Limb (tissue), 2 donors: ENCODE measurements around the gene FMNL2.

Experiments used
- DNase-seq, 2 donors: peaks; one replicate each; pipeline ENCODE4 v3.0.0-alpha.2; 2016; ENCODE audit errors: extremely low spot score in 2 of 2

FMNL2 gene

DNA sequence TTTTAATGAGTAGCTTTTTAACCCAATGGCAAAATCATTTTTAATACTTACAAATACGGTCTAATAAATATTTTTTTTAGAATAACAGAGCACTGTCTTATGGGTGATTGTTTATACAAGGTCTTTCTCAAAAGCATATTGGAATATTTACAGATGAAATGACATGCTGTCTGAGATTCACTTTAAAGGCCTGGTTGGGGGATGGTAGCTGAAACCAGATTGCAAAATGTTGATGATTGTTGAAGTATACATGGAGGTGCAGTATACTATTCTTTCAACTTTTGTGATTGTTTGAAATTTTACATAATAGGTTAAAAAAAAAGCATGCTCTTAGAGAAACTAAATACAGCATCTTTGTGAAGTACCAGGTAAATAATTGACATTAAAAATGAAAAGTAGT, 111.2 kb downstream of the FMNL2 start:
- no peak for DNase-seq

DNA sequence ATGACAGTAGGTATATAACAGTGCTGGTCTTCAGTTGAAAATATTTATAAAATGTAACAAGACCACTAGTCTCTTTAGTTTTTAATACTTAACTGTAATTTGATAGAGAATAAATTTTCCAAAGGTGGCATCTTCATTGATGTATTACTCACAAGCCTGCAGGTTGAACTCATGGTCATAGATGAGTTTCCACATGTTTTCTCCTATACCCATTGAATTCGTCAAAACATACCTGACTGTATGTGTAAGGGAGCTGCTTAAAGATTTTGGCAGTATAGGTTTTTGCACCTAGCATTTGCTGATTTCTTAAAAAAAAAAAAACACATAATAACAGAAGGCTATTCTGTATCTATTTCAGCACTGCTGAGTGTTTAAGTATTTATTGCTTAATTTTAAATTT, 112.9 kb downstream of the FMNL2 start:
- DNase-seq = no peak

DNA sequence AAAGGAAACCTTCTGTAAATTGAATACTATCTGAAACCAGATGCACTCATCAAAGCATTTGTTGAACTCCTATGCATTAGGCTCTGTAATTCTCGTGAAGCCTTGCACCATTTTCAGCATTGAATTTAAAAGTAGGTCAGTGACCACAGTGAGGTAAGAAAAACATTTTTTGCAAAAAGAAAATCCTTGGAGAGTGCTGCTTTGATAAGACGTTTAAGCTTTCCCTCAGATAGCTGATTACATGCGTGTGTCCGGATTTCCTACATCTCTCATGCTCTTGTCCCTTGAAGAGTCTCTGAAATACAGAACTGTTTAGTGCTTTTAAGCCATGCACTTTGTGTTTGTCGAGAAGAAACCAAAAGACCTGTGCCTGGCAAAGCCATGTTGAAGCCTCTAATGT, 113.6 kb downstream of the FMNL2 start:
- no peak for DNase-seq

DNA sequence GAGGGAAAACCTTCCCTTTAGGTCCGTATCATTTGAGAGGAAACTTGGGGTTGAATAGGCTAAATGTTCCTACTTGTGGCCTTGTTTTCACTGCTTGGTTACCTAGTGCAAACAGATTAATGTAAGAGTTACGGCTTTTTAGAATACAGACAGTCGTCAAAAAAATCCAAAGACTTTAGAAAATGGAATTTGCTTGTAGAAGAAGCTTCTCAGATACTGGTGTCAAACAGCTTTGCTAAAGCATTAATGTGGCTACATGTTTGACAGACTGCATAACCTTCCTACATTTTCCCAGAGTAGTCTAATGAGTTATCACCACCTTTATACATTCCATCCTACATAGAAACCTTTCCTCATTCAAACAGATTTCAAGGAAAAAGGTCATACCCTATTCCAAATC, 114.6 kb downstream of the FMNL2 start:
- no peak for DNase-seq

DNA sequence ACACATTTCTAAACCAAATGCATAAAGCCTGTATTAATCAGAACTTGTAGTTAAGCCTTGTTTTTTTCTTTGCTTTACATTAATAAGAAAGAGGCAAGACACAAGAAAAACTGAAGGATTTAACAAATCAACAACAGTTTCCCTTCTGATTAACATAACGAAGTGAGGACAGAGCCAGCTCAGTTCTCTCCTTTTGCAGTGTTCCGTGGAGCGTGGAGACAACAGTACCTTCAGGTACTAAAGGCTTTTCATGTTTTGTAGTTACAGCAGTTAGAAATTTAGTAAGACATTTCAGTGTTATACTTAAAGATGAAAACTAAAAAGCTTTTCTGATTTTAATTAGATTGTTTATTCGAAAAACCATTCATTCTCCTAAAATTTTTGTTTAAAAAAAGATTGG, 115.2 kb downstream of the FMNL2 start:
- no peak for DNase-seq

DNA sequence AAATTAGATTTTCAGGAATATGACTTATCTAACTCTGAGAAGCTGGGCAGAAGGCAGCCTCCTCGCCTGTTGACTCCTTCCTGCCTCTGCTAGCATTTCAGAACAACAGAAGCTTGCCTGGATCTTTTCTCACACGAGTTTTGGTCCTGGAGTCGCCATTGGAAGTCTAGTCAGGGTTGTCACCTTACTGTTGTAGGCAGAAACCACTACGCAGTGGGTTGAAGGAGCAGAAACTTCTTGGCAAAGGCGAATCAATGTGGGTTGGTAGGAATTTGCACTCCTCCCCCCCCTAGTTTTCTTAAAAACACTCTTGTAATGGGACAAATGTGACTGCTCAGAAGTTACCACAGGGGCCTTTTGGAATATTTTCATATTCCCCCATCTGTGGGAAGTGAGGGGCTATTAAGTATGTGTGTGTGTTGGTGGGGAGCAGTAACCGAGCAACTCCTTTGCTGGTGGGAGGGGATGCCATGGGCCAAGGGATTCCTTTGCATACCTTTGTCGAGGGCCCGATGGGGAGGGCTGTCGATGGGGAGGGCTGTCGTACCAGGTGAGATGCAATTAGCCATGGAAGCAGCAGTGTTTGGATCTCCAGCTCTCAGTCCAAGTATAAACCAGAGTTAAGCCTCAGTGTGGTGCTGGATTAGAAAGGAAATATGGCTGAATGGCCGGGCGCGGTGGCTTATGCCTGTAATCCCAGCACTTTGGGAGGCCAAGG, 117.4 kb downstream of the FMNL2 start:
- DNase-seq = no peak

DNA sequence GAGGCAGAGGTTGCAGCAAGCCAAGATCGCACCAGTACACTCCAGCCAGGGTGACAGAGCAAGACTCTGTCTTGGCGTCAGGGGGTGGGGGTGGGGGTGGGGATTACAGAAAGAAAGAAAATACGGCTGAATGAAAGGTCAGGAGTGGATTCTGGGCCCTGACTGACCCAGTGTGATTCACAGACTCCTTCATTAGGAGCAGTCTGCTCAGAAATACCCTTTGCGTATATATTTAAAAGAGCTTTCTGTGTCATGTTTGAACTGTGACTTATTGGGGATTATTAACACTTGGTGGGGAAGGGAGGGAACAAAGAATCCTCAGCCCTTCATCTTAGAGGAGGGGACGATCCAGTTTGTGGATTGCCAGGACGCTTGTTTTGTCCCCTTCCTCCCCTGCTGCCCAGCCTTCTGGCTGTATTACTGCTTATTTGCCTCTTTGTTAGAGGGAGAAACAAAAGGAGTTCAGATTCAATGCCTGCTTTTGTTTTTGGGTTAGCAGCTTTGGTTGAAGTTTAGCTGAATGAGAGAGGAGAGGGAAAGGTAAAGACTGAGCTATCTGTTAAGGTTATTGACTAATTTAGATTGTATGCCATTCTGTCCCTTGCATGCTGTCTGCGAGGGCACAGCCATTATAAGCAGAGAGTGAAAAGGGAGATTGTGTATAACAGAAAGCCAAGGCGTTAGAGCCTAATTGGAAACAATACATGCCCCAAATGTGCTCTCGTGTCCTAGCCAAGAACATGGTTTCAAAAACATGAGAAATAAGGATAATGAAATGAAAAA, 118.3 kb downstream of the FMNL2 start:
- DNase-seq = no peak

DNA sequence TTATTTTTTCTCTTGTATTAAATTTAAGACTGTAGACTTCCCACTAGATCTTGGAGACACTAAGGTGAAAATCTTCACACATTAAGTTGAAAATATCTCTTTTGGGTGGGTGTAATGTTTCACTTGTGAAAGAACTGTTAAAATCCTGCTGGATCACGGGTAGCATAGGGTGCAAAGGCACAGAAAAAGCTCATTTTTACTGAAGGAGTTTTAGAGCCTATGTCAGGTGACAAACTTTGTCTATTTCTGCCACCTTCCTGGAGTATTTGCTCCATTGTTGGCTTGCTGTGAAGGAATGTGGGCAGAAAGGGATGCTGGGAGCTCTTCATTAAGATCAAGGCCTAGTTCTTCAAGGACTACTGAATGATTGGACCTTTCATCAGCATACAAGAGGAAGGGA, 119.4 kb downstream of the FMNL2 start:
- DNase-seq = no peak

DNA sequence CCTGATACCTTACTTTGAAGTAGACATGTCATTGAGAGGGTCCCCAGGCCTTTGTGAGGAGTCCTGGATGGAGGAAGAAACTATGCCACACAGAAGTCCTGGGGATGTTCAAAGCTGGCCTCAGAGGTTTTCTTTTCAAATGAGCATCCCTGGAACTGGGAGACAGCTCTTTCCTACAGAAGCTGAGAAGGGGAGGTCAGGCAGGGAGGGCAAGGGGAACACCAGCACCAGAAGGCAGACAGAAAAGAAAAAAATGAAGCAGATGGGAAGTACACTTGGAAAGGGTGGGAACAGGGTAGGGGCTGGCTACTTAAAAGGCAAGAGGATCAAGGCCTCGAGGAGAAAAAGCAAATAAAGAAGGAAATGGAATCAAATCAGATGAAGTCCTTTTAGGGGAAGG, 120.0 kb downstream of the FMNL2 start:
- no peak for DNase-seq

DNA sequence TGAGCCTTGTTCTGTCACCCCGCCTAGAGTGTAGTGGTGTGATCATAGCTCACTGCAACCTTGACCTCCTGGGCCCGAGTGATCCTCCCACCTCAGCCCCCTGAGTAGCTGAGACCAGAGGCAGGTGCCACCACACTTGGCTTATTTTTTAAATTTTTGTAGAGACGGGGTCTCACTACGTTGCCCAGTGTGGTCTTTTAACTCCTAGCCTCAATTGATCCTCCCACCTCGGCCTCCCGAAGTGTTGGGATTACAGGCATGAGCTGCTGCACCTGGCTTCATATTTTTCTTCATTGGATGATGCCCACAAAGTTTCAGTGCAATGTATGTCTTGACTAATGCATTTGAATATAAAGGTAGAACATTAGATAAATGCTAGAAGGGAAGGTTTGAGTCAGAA, 120.8 kb downstream of the FMNL2 start:
- no peak for DNase-seq

DNA sequence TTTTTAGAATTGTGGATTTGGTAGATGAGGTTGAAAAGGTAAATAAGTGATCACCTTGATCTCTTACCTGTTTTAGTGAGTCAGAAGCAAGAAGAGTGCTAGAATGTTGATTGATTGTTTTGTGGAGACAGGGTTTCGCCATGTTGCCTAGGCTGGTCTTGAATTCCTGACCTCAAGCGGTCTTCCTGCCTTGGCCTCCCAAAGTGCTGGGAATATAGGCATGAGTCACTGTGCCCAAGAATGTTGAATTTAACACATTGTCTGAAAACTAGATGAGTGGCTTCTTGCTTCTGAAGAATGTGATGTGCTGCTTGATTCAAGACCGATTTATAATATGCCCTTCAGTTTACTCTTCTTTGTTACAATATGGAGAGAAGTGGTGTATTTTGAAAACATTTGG, 121.3 kb downstream of the FMNL2 start:
- no peak for DNase-seq

DNA sequence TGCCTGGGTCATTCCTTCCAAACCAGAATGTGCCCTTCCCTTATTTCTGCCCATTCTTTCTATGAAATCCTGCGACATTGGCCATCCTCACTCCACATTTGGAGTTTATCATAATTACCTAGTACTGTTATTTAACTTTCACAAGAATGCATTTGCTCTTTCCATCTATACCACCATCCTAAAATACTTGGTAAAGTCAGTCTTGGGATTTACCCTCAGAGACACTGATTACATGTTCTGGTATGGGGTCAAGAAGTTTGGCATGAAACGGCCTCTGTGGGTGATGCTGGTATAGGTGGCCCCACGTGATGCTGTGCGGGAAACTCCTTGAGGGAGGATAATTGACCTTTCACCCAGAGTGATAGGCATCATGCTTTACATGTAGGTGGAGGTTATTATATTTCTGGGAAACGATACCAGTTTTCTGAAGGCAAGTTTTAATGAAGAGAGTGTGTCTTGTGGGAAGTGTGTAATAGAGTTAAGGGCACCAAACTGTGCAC, 123.5 kb downstream of the FMNL2 start:
- DNase-seq = no peak

DNA sequence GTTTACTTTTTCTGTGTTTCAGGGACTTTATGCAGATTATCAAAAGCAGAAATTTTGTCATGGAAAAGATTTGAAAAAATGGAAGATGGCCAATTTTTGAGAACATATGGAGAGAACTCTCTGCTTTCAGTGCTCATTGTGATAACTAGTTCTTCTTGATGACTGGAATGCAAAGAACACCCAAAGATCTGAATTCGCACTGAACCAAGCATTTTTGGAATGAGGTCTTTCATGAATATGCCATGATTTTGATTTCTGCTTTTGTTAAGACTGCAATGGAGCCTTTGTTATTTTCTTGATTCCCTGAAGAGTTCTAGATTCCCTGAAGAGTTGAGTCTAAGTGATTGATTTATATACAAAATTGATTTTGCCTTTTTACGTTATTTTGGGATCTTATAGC, 124.1 kb downstream of the FMNL2 start:
- no peak for DNase-seq

DNA sequence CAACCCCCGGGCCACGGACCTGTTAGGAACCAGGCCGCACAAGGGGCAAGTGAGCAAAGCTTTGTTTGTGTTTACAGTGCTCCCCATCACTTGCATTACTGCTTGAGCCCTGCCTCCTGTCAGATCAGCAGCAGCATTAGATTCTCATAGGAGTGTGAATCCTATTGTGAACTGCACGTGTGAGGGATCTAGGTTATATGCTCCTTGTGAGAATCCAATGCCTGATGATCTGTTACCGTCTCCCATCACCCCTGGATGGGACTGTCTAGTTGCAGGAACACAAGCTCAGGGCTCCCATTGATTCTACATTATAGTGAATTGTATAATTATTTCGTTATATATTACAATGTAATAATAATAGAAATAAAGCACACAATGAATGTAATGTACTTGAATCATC, 125.6 kb downstream of the FMNL2 start:
- DNase-seq = no peak

DNA sequence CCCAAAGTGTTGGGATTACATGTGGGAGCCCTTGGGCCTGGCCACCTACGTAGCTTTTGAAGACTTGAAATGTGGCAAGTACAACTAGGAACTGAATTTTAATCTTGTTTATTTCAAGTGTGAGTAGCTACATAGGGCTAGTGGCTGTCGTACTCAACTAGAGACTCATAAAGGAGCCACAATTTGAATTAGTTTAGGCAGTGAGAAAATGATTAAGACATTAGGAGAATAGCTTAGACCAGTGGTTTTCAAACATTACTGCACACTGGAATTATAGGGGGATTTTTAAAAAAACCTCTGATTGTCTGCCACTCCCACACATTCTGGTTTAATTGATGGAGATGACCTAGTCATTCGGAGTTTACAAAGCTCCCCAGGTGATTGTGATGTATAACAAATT, 127.1 kb downstream of the FMNL2 start:
- no peak for DNase-seq

DNA sequence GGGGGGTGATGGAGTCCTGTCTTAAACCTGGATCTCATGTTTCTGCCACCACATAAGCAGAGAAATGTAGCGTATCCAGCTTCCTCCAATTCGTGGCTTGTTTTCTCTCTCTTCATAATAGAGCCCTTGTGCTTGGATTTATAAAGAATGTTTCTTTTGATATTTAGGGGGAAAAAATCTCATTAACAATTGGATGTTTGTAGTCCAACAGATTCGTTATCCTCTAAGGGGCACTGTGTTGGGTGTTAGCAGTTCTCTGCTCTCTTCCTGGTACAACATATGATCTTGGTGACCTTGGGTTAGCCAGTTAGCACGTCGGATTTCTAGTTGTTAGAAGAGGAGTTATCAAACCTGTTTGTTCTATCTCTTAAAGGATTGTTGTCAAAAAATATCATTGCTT, 127.8 kb downstream of the FMNL2 start:
- no peak for DNase-seq

DNA sequence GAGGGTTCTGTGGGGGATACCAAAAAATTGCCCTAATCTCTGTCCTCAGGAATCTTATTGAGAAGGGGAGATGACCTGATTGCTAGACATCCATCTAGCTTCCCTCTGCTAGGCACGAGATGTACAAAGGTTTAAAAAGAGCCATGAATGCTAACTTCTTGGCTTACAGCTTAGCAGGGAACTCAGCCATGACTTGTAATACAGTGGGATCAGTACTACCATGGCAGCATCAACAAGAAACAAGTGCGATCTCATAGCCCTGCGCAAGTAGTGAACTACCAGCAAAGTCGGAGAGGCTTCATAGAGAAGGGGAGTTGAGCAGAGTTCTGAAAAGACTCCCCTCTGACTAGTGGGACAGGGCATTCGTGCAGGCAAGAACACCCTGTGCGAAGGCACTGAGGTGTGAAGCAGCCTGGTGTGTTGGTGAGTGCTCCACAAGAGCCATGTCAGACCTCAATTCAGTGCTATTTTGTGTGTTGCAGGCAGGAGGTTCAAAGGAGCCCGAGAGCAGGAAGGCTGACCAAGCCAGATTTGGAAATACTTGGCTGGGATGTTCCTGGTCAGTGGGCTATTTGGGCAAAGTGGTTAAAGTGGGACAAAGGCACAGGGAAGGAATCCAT, 130.0 kb downstream of the FMNL2 start:
- no peak for DNase-seq

DNA sequence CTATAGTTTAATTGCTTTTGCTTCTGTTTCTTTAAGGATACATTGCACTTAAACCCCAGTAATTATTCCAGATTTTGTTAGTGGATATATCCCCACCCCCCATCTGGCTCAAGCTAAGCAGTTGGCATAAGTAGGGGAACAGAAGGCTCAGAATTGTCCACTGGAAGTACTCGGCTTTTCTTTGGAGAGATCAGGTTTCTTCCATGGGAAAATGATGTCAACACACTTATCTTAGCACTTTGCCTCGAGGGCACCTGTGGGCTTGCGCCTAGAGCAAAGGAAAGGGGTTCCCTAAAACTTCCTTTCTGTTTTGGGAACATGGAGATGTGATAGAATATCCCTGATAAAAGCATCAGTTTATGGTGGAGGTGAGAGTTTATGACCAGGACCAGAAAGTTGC, 130.6 kb downstream of the FMNL2 start:
- DNase-seq = no peak

DNA sequence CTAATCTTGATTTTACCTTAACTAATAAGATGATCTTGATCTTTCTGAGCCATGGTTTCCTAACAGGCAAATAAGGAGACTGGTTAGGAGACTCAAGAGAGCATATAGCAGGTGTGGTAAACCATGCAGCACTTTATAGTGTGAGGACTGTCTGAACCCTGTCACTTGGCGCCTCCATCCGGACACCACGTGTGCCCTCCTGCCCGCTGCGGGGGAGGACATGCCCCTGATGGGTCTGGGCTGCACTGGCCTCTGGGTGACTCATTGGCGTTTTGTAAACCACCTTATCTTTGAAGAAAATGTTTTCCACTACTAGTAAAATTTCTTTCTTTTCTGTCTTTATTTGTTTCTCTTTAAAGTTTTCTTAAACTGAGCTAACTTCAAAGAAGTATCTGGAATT, 131.1 kb downstream of the FMNL2 start:
- DNase-seq = no peak

DNA sequence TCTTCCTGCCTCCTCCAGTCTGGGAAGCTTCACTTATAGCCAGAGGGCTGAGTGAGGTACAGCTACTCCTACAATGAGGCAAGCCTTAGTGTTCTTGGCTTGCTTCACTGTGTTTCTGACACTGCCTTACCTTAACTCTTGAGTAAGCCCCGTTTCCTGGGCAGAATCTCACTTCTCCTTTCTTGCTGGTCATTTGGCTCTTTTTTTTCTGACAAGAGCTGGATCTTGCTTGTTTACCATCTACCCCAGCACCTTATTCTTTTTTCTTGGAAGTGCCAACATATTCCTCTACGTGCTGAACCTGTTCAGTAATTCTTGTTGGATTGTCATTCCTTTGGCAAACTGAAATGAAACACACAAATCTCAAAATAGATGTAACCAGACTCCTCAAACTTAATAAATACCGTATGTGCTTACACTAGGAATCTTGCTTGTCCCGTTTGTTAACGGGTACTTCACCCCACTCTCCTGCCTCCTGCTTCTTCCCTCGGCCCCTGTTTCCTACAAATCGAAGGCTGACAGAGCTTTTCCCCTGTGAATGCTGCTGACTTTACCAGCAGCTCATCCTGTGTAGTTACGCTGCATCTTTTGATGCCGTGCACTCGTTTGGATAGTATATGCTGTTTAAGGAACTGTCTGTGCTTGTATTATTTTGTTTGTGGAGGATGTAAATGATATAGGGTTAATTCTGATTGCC, 132.2 kb downstream of the FMNL2 start:
- DNase-seq = no peak

DNA sequence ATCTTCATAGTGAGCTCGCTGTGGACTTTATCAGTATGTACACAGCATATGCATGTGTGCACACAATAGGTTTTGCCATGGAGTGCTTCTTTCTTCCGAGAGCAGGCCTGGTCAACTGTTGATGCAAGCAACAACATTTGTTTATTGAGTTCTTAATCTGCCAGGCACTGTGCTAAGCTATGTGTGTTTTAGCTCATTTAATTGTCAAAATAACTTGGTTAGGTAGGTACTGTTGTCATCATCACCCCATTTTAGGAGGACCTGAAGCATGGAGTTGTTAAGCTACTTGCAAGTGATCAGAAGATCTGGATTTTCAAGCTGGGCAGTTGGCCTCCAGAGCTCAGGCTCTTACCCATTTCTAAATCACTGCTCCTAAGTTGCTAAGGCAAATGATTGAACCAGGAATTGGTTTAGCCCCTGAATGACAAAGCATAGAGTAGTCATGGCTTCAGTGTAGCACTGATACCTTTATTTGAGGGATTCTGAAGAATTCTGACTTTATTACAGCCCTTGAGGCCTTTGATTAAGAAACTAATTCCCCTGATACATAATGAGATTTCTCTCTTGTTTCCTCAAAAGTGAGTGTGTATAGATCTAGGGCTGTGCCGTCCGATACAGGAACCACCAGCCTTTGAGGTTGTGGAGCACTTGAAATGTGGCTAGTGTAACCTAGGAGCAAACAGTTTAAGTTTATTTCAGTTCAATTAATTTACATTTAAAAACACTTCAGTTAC, 132.9 kb downstream of the FMNL2 start:
- DNase-seq = no peak
